ENCODE results near the gene CACNA2D2.

- TF ChIP-seq CTCF (IDR thresholded peaks at IDR 0.05) (no peak), POLR2A (IDR thresholded peaks at IDR 0.05) (no peak)
Observed at GRCh38 chr3:50351323-50351697, 152.1 kb downstream of the CACNA2D2 start.
